ENCODE data around the gene FAM83G. TPM values are rescaled to one million over a fixed set of nuclear protein-coding genes. Genes with fewer than 3 reads are reported as not detected.

Gene FAM83G
- total and polyA plus RNA-seq, 2 donors (not counting 1 experiment from before 2014, with no cell fraction given): 2.4 to 6.3 TPM

- no peaks in the 10 kb centered on the region for H3K9me3 ChIP-seq (ENCODE audit: control insufficient read depth, insufficient read depth, low read depth, low read length)
- no peaks in the 10 kb centered on the region for H4K20me1 ChIP-seq (ENCODE audit: control insufficient read depth, extremely low read depth, insufficient read depth, low read length)
- no peak overlapping the region for H3K4me3 ChIP-seq (replicated peaks in 1 of 4; ENCODE audit: control extremely low read depth in 1 of 4, insufficient read depth in 1 of 4, low read depth in 3 of 4, low read length in 4 of 4)
- H3K27me3 ChIP-seq (ENCODE audit: control insufficient read depth, insufficient read depth, low read length): no peaks in the 10 kb centered on the region
- no peaks in the 10 kb centered on the region for H3K36me3 ChIP-seq (ENCODE audit: control insufficient read depth, insufficient read depth, low read length)
- no peak overlapping the region for H2AFZ ChIP-seq (ENCODE audit: low read length)
- no peak for DNase-seq (ENCODE audit: low read depth in 2 of 2)
- no peak for TF ChIP-seq CTCF (conservative IDR thresholded peaks at IDR 0.05 in 1 of 2, IDR thresholded peaks at IDR 0.05 in 1 of 2; ENCODE audit: low read depth in 1 of 2, low read length in 2 of 2)
- no peak for TF ChIP-seq EZH2 (IDR thresholded peaks at IDR 0.05; ENCODE audit: low read length, missing control alignments)
- peak overlapping the region; percentile 80 for H3K4me2 ChIP-seq (ENCODE audit: extremely low read depth, insufficient read depth, low read length)
- H3K79me2 ChIP-seq (ENCODE audit: control insufficient read depth, insufficient read depth, low read length): peaks cover 14% of the 10 kb centered on the region
- peaks cover 9% of the 10 kb centered on the region for H3K4me1 ChIP-seq (ENCODE audit: control insufficient read depth, extremely low read depth, insufficient read depth, low read length)
- no peak overlapping the region for H3K9ac ChIP-seq (ENCODE audit: insufficient read depth, low read length)
- no peak overlapping the region for H3K27ac ChIP-seq (ENCODE audit: insufficient read depth, low read length)
These were observed 2.5 kb downstream of the FAM83G start for GRCh38 chr17:19001907-19002590.

DNA sequence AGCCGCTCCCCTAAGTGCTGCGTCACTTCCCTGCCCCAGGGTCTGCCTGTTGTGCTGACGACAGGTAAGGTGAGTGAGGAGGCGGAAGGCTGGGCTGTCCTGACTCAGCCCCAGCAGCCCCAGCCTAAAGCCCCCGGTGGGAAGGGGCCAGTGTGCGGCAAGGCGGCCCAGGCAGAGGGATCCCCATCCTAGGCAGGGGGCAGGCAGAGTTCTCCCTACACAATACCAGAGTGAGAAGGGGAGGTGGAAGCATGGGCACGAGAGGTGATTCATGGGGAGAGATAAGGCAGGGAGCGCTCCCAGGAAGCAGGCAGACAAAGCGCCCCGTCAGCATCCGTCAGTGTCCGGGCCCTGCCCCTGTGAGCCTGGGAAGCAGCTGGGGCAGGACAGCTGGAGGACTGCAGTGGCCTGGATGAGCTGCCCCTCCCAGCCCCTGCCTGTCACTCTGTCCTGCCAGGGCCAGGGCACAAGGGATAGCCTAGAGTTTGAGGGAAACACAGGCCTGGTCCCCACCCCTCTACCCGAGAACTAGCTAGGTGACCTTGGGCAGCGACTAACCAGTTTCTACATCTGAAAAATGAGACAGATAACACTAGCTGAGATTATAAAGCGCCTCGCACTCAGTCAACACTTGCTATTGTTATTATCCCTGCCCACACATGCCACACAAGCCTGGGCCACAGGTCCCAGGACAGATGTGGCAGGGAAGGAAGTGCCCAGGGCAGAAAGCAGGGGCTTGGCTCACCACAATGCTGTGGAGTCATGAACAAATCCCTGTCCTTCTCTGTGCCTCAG, 3.8 kb downstream of the FAM83G start:
- H3K9me3 ChIP-seq (ENCODE audit: control insufficient read depth, insufficient read depth, low read depth, low read length): no peaks in the 10 kb centered on the region
- peaks cover 15% of the 10 kb centered on the region for H3K79me2 ChIP-seq (ENCODE audit: control insufficient read depth, insufficient read depth, low read length)
- H2AFZ ChIP-seq (ENCODE audit: low read length): no peak overlapping the region
- DNase-seq (ENCODE audit: low read depth in 2 of 2): peak; percentile 11 to 76
- H3K4me2 ChIP-seq (ENCODE audit: extremely low read depth, insufficient read depth, low read length): no peak overlapping the region
- no peak overlapping the region for H3K27ac ChIP-seq (ENCODE audit: insufficient read depth, low read length)
- TF ChIP-seq CTCF (conservative IDR thresholded peaks at IDR 0.05 in 1 of 2, IDR thresholded peaks at IDR 0.05 in 1 of 2; ENCODE audit: low read depth in 1 of 2, low read length in 2 of 2) (no peak), EZH2 (IDR thresholded peaks at IDR 0.05; ENCODE audit: low read length, missing control alignments) (no peak)
- H3K36me3 ChIP-seq (ENCODE audit: control insufficient read depth, insufficient read depth, low read length): no peaks in the 10 kb centered on the region
- H3K9ac ChIP-seq (ENCODE audit: insufficient read depth, low read length): no peak overlapping the region
- no peak overlapping the region for H3K4me3 ChIP-seq (replicated peaks in 1 of 4; ENCODE audit: control extremely low read depth in 1 of 4, insufficient read depth in 1 of 4, low read depth in 3 of 4, low read length in 4 of 4)
- no peaks in the 10 kb centered on the region for H3K27me3 ChIP-seq (ENCODE audit: control insufficient read depth, insufficient read depth, low read length)
- no peaks in the 10 kb centered on the region for H4K20me1 ChIP-seq (ENCODE audit: control insufficient read depth, extremely low read depth, insufficient read depth, low read length)
- H3K4me1 ChIP-seq (ENCODE audit: control insufficient read depth, extremely low read depth, insufficient read depth, low read length): peaks cover 9% of the 10 kb centered on the region

- peaks cover 17% of the 10 kb centered on the region for H3K79me2 ChIP-seq (ENCODE audit: control insufficient read depth, insufficient read depth, low read length)
- no peak overlapping the region for H3K27ac ChIP-seq (ENCODE audit: insufficient read depth, low read length)
- H3K36me3 ChIP-seq (ENCODE audit: control insufficient read depth, insufficient read depth, low read length): no peaks in the 10 kb centered on the region
- H3K4me3 ChIP-seq (replicated peaks in 1 of 4; ENCODE audit: control extremely low read depth in 1 of 4, insufficient read depth in 1 of 4, low read depth in 3 of 4, low read length in 4 of 4): no peak overlapping the region
- no peak overlapping the region for H3K9ac ChIP-seq (ENCODE audit: insufficient read depth, low read length)
- no peaks in the 10 kb centered on the region for H4K20me1 ChIP-seq (ENCODE audit: control insufficient read depth, extremely low read depth, insufficient read depth, low read length)
- no peaks in the 10 kb centered on the region for H3K27me3 ChIP-seq (ENCODE audit: control insufficient read depth, insufficient read depth, low read length)
- H3K4me1 ChIP-seq (ENCODE audit: control insufficient read depth, extremely low read depth, insufficient read depth, low read length): peaks cover 9% of the 10 kb centered on the region
- no peak overlapping the region for H2AFZ ChIP-seq (ENCODE audit: low read length)
- no peak overlapping the region for H3K4me2 ChIP-seq (ENCODE audit: extremely low read depth, insufficient read depth, low read length)
- H3K9me3 ChIP-seq (ENCODE audit: control insufficient read depth, insufficient read depth, low read depth, low read length): no peaks in the 10 kb centered on the region
- TF ChIP-seq CTCF (conservative IDR thresholded peaks at IDR 0.05 in 1 of 2, IDR thresholded peaks at IDR 0.05 in 1 of 2; ENCODE audit: low read depth in 1 of 2, low read length in 2 of 2) (no peak), EZH2 (IDR thresholded peaks at IDR 0.05; ENCODE audit: low read length, missing control alignments) (no peak)
- no peak for DNase-seq (ENCODE audit: low read depth in 2 of 2)
These were observed 4.7 kb downstream of the FAM83G start for GRCh38 chr17:18999911-19000310.

Measured in fibroblast of lung (primary cell).